ENCODE measurements around the gene SRRM3.
"Not testable (repeated sequence)": the region's sequence is repeated elsewhere in the genome, so short reads cannot be mapped to it uniquely, and the experiment has no call there.

Gene SRRM3

GRCh38 chr7:76201732-76202665 is at the start of gene SRRM3:
SRRM3 (plus strand) TSS chr7:76201896; CDS start chr7:76235067, 33,171 bp downstream.
- no peak within 1 kb of the TSS for H3K4me3 ChIP-seq (ENCODE audit: low read length)
- DNase-seq (ENCODE audit: low read depth): peak; percentile 73

GRCh38 chr7:76151932-76152331 is 49.8 kb upstream of the SRRM3 start:
- TF ChIP-seq CTCF (conservative IDR thresholded peaks at IDR 0.05; ENCODE audit: low read length): no peak
- no peak for DNase-seq (ENCODE audit: low read depth)
- no peak overlapping the region for H3K4me3 ChIP-seq (ENCODE audit: low read length)

More at GRCh38 chr7:76201732-76202665, at the start of gene SRRM3:
- TF ChIP-seq CTCF (conservative IDR thresholded peaks at IDR 0.05; ENCODE audit: low read length): peak; percentile 41

GRCh38 chr7:76153571-76154230 is 48.0 kb upstream of the SRRM3 start:
- DNase-seq (ENCODE audit: low read depth): peak; percentile 35

GRCh38 chr7:76155938-76156337 is 45.8 kb upstream of the SRRM3 start:
- no peak overlapping the region for H3K4me3 ChIP-seq (ENCODE audit: low read length)
- peak; percentile 62 for DNase-seq (ENCODE audit: low read depth)
- TF ChIP-seq CTCF (conservative IDR thresholded peaks at IDR 0.05; ENCODE audit: low read length): no peak

More at GRCh38 chr7:76153571-76154230, 48.0 kb upstream of the SRRM3 start:
- H3K4me3 ChIP-seq (ENCODE audit: low read length): not testable (repeated sequence)

GRCh38 chr7:76156992-76157685 is 44.6 kb upstream of the SRRM3 start:
- H3K4me3 ChIP-seq (ENCODE audit: low read length); DNase-seq (ENCODE audit: low read depth): not testable (repeated sequence)

- H3K4me3 ChIP-seq (ENCODE audit: low read length); DNase-seq (ENCODE audit: low read depth): not testable (repeated sequence)
Observed at GRCh38 chr7:76158416-76158815, 43.3 kb upstream of the SRRM3 start.

- not testable (repeated sequence) for H3K4me3 ChIP-seq (ENCODE audit: low read length); DNase-seq (ENCODE audit: low read depth)
Observed at GRCh38 chr7:76162416-76163170, 39.1 kb upstream of the SRRM3 start.

GRCh38 chr7:76163812-76164211 is 37.9 kb upstream of the SRRM3 start:
- not testable (repeated sequence) for DNase-seq (ENCODE audit: low read depth); H3K4me3 ChIP-seq (ENCODE audit: low read length)

GRCh38 chr7:76165106-76165972 is 36.4 kb upstream of the SRRM3 start:
- no peak for DNase-seq (ENCODE audit: low read depth)
- no peak for TF ChIP-seq CTCF (conservative IDR thresholded peaks at IDR 0.05; ENCODE audit: low read length)
- no peak overlapping the region for H3K4me3 ChIP-seq (ENCODE audit: low read length)

All from AG10803 (cell line).